ENCODE measurements around the gene ARRDC1. TPM values are rescaled to one million over a fixed set of nuclear protein-coding genes. Genes with fewer than 3 reads are reported as not detected.

ARRDC1 gene
- total and polyA plus RNA-seq, 2 donors from 2014 or later: 42.3 to 88.9 TPM

- Histone ChIP-seq H3K27me3 (ENCODE audit: control insufficient read depth, insufficient read depth, low read length) (no peaks in the 10 kb centered on the region), H3K9me3 (ENCODE audit: control insufficient read depth in 2 of 3, insufficient read depth in 1 of 3, low read length in 3 of 3) (no peaks in the 10 kb centered on the region), H3K27ac (ENCODE audit: low read depth in 2 of 2, low read length in 2 of 2) (no peak overlapping the region), H3K9ac (ENCODE audit: low read length in 3 of 3) (no peak overlapping the region), H3K4me3 (ENCODE audit: low read length in 3 of 3) (no peak overlapping the region), H3K4me1 (ENCODE audit: control insufficient read depth in 2 of 3, insufficient read depth in 2 of 3, low read depth in 1 of 3, low read length in 3 of 3) (no peaks in the 10 kb centered on the region), H3K36me3 (ENCODE audit: control insufficient read depth in 2 of 3, insufficient read depth in 3 of 3, low read length in 3 of 3) (peaks cover 0 to 3% (median 3%) of the 10 kb centered on the region in 3 donors)
- no peak for TF ChIP-seq CTCF (IDR thresholded peaks at IDR 0.05; ENCODE audit: borderline replicate concordance, extremely low read depth, insufficient read depth)
- FAIRE-seq: no peak
- no peak for DNase-seq
- intact Hi-C loops (cut with DNase I): no loop called here
These were observed 36.7 kb downstream of the ARRDC1 start for GRCh38 chr9:137642118-137642601.

GRCh38 chr9:137642892-137643291 lies 37.4 kb downstream of the ARRDC1 start:
- Histone ChIP-seq H3K27me3 (ENCODE audit: control insufficient read depth, insufficient read depth, low read length) (no peaks in the 10 kb centered on the region), H3K4me1 (ENCODE audit: control insufficient read depth in 2 of 3, insufficient read depth in 2 of 3, low read depth in 1 of 3, low read length in 3 of 3) (no peaks in the 10 kb centered on the region), H3K36me3 (ENCODE audit: control insufficient read depth in 2 of 3, insufficient read depth in 3 of 3, low read length in 3 of 3) (peaks cover 0 to 3% (median 3%) of the 10 kb centered on the region in 3 donors), H3K27ac (ENCODE audit: low read depth in 2 of 2, low read length in 2 of 2) (no peak overlapping the region), H3K9ac (ENCODE audit: low read length in 3 of 3) (no peak overlapping the region), H3K9me3 (ENCODE audit: control insufficient read depth in 2 of 3, insufficient read depth in 1 of 3, low read length in 3 of 3) (no peaks in the 10 kb centered on the region), H3K4me3 (ENCODE audit: low read length in 3 of 3) (no peak overlapping the region)
- FAIRE-seq (no peak), DNase-seq (no peak)
- intact Hi-C loops (cut with DNase I): no loop called here
- no peak for TF ChIP-seq CTCF (IDR thresholded peaks at IDR 0.05; ENCODE audit: borderline replicate concordance, extremely low read depth, insufficient read depth)

GRCh38 chr9:137643921-137644320 lies 38.4 kb downstream of the ARRDC1 start:
- no peaks in the 10 kb centered on the region for H3K4me1 ChIP-seq (ENCODE audit: control insufficient read depth in 2 of 3, insufficient read depth in 2 of 3, low read depth in 1 of 3, low read length in 3 of 3)
- no peak for TF ChIP-seq CTCF (IDR thresholded peaks at IDR 0.05; ENCODE audit: borderline replicate concordance, extremely low read depth, insufficient read depth)
- H3K9ac ChIP-seq (ENCODE audit: low read length in 3 of 3): no peak overlapping the region
- no peak for DNase-seq
- no peaks in the 10 kb centered on the region for H3K27me3 ChIP-seq (ENCODE audit: control insufficient read depth, insufficient read depth, low read length)
- H3K27ac ChIP-seq (ENCODE audit: low read depth in 2 of 2, low read length in 2 of 2): no peak overlapping the region
- H3K4me3 ChIP-seq (ENCODE audit: low read length in 3 of 3): no peak overlapping the region
- peaks cover 0 to 5% (median 3%) of the 10 kb centered on the region in 3 donors for H3K36me3 ChIP-seq (ENCODE audit: control insufficient read depth in 2 of 3, insufficient read depth in 3 of 3, low read length in 3 of 3)
- no peaks in the 10 kb centered on the region for H3K9me3 ChIP-seq (ENCODE audit: control insufficient read depth in 2 of 3, insufficient read depth in 1 of 3, low read length in 3 of 3)
- no peak for FAIRE-seq
- intact Hi-C loops (cut with DNase I): no loop called here

- intact Hi-C loops (cut with DNase I): no loop called here
- Histone ChIP-seq H3K27me3 (ENCODE audit: control insufficient read depth, insufficient read depth, low read length) (no peaks in the 10 kb centered on the region), H3K4me1 (ENCODE audit: control insufficient read depth in 2 of 3, insufficient read depth in 2 of 3, low read depth in 1 of 3, low read length in 3 of 3) (no peaks in the 10 kb centered on the region), H3K27ac (ENCODE audit: low read depth in 2 of 2, low read length in 2 of 2) (no peak overlapping the region), H3K9ac (ENCODE audit: low read length in 3 of 3) (no peak overlapping the region), H3K4me3 (ENCODE audit: low read length in 3 of 3) (no peak overlapping the region), H3K9me3 (ENCODE audit: control insufficient read depth in 2 of 3, insufficient read depth in 1 of 3, low read length in 3 of 3) (no peaks in the 10 kb centered on the region), H3K36me3 (ENCODE audit: control insufficient read depth in 2 of 3, insufficient read depth in 3 of 3, low read length in 3 of 3) (peaks cover 0 to 5% (median 3%) of the 10 kb centered on the region in 3 donors)
- TF ChIP-seq CTCF (IDR thresholded peaks at IDR 0.05; ENCODE audit: borderline replicate concordance, extremely low read depth, insufficient read depth): no peak
- FAIRE-seq: no peak
- no peak for DNase-seq
These were observed 39.7 kb downstream of the ARRDC1 start for GRCh38 chr9:137645211-137645610.
